ENCODE measurements around the gene USP34.

USP34 gene

DNA sequence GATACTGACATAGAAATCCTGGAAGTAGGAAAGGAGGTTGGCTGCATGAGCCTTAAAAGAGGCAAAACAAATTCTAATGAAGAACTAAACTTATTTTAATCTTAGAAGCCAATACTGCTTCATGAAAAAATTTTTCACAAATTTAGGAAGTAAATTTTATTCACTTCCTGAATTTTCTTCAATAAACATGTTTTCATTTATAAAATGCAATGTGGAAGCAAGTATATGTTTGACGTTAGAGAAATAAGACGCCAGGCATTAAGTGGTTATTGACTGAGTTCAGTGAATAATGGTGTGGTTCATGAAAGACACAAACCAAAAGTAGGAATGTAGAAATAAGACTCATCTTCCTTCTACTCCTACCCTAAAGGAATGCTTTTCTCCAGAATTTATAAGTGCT, 136.4 kb downstream of the USP34 start:
- TF ChIP-seq, protein P1, sequence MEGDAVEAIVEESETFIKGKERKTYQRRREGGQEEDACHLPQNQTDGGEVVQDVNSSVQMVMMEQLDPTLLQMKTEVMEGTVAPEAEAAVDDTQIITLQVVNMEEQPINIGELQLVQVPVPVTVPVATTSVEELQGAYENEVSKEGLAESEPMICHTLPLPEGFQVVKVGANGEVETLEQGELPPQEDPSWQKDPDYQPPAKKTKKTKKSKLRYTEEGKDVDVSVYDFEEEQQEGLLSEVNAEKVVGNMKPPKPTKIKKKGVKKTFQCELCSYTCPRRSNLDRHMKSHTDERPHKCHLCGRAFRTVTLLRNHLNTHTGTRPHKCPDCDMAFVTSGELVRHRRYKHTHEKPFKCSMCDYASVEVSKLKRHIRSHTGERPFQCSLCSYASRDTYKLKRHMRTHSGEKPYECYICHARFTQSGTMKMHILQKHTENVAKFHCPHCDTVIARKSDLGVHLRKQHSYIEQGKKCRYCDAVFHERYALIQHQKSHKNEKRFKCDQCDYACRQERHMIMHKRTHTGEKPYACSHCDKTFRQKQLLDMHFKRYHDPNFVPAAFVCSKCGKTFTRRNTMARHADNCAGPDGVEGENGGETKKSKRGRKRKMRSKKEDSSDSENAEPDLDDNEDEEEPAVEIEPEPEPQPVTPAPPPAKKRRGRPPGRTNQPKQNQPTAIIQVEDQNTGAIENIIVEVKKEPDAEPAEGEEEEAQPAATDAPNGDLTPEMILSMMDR (IDR thresholded peaks at IDR 0.05; ENCODE audit: extremely low read depth, missing control alignments): no peak
- no peak for DNase-seq (ENCODE audit: low spot score)

DNA sequence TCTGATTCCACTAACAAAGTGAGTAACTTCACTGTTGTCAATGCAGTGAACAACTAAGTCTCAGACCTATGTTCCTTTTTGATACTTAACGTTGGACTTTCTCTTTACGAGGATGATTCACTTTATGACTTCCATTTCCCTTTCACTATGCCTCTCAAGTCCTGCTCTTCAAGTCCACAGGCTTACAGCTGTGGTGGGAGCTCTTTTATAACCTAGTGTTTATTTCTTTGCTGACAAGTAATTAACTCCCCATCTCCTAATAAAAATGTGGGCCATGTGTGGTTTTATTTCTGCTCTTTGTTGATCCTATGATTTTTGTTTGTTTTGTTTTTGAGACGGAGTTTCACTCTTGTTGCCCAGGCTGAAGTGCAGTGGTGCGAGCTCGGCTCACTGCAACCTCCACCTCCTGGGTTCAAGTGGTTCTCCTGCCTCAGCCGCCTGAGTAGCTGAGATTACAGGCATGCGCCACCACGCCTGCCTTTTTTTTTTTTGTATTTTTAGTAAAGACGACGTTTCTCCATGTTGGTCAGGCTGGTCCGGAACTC, 142.1 kb downstream of the USP34 start:
- DNase-seq (ENCODE audit: low spot score): peak; percentile 4
- TF ChIP-seq, protein P1 (IDR thresholded peaks at IDR 0.05; ENCODE audit: extremely low read depth, missing control alignments): no peak

DNA sequence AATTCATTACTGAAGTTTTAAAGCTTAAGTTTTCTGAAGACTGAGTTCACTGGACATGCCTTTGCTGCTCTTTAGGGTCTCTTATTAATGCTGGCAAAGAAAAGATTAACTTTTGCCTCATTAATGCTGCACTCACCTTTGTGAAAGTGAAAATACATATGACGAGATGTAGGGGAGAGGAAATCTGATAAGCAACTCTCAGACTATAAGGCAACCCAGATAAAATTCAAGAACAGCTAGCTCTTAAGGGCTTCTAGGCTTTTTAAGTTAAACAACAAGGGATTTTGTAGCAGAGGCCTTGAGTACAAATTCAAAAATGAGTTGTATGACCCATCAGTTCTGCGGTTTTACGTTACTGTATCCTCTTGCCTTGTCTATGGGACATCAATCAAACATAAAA, 143.7 kb downstream of the USP34 start:
- DNase-seq (ENCODE audit: low spot score): peak; percentile 13
- TF ChIP-seq, protein P1 (IDR thresholded peaks at IDR 0.05; ENCODE audit: extremely low read depth, missing control alignments): no peak

DNA sequence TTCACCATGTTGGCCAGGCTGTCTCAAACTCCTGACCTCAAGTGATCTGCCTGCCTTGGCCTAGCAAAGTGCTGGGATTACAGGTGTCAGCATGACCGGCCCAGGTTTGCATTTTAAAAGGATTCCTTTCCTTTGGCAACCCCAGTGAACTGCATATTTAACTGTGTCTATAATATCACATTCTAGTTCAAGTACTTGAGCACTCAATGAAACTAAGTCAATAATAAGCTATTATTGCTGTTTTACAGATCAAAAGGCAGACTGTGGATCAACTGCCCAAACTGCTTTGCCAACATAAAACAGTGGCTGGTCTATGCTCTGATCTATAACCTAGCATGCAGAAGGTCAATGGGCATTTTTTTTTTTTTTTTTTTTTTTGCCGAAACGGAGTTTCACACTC, 144.5 kb downstream of the USP34 start:
- TF ChIP-seq, protein P1 (IDR thresholded peaks at IDR 0.05; ENCODE audit: extremely low read depth, missing control alignments): no peak

DNA sequence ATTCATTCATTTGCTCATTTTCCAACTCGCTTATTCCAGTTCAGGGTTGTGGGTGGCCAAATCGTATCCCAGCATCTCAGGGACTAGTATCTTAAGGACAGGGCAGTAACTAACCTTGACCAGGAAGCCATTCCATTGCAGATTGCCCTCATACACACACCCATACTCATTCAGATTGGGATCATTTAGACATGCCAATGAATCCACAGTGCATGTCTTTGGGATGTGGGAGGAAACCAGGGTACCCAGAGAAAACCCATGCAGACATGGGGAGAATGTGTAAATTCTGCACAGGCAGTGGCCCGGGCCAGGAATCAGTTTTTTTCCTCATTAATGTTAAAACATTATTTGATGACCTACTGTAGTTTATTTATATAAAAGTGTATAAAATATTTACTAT, 150.7 kb downstream of the USP34 start:
- TF ChIP-seq, protein P1 (IDR thresholded peaks at IDR 0.05; ENCODE audit: extremely low read depth, missing control alignments): no peak
- DNase-seq (ENCODE audit: low spot score): no peak

More for the DNA sequence above, 144.5 kb downstream of the USP34 start:
- DNase-seq (ENCODE audit: low spot score): no peak

DNA sequence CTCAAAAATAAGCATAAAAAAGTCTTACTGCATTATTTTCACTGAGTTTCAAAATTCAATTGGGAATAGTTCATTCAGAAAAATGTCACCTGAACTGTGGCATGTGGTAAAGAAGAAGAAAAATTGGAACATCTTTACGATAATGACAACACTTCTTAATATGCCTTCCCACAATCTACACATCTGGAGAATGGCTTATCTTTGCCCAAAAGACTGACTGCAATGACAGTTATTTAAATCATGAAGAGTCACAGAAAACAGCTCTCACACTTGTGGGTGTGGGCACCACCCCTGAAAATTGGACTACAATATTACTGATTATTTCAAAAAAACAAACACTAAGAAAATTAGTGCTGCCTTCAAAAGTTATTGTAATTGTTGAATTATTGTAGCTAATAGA, 152.3 kb downstream of the USP34 start:
- DNase-seq (ENCODE audit: low spot score): no peak
- TF ChIP-seq, protein P1 (IDR thresholded peaks at IDR 0.05; ENCODE audit: extremely low read depth, missing control alignments): no peak

DNA sequence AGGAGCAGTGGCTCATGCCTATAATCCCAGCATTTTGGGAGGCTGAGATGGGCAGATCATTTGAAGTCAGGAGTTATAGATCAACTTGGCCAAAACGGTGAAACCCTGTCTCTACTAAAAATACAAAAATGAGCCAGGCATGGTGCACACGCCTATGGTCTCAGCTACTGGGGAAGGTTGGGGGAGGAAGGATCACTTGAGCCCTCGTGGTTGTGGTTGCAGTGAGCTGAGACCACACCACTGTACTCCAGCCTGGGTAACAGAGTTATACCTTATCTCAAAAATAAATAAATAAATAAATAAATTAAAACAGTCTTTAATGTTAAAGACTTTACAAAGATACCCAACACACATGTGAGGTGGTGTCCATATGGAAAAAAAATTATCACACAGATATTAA, 174.9 kb downstream of the USP34 start:
- no peak for DNase-seq (ENCODE audit: low spot score)
- TF ChIP-seq, protein P1 (IDR thresholded peaks at IDR 0.05; ENCODE audit: extremely low read depth, missing control alignments): no peak

Measured in GM20000 (cell line).